ENCODE data around the gene NTNG1. TPM values are rescaled to one million over a fixed set of nuclear protein-coding genes. Genes with fewer than 3 reads are reported as not detected.

The NTNG1 gene
- total RNA-seq, 1 experiment from 2014 or later: not detected

DNA sequence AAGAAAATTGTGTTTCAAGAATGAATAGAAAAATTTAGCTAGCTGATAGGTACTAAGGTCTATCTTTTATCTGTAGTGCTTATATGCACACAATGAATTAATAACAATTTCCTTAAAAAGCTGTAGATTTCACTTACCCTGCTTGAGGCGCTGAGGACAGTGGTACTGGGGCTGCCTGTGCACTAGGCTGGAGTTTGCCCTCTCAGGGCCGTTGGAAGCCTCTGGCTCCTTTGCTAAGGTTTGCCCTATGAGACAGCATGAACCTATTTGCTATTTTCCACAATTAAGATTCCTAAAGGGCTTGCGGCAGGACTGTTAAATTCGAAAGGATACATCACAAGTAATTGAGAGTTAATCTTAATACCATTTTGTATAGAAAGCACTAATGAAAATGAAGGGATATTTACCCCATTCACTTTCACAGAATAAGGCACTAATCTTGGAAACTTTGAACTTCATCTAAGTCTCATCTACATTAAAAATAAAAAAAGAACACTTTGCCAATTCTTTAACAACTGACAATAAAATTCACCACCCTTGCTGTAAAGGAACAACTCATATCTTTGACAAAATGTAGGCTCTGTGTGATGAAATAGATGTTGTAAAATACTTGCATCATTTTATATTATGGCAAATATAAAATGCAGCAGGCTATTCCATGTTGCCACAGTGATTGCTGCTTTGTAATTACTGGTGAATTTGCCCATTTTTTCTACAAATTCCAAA is 293.0 kb downstream of the NTNG1 start:
- POLR2A ChIA-PET: no interaction called here
- Mint-ChIP-seq H3K9me3 (ENCODE audit: unreplicated experiment) (no peaks in the 10 kb centered on the region), H3K4me3 (ENCODE audit: unreplicated experiment) (no peak overlapping the region), H3K36me3 (ENCODE audit: insufficient read depth, unreplicated experiment) (no peaks in the 10 kb centered on the region), H3K27ac (ENCODE audit: low read depth, unreplicated experiment) (no peak overlapping the region), H3K27me3 (ENCODE audit: insufficient read depth, unreplicated experiment) (no peaks in the 10 kb centered on the region), H3K4me1 (ENCODE audit: insufficient read depth, unreplicated experiment) (peaks cover 6% of the 10 kb centered on the region)
- DNase-seq (ENCODE audit: unreplicated experiment): no peak
- intact Hi-C loops (cut with micrococcal nuclease): no loop called here
- TF ChIP-seq, protein P1, sequence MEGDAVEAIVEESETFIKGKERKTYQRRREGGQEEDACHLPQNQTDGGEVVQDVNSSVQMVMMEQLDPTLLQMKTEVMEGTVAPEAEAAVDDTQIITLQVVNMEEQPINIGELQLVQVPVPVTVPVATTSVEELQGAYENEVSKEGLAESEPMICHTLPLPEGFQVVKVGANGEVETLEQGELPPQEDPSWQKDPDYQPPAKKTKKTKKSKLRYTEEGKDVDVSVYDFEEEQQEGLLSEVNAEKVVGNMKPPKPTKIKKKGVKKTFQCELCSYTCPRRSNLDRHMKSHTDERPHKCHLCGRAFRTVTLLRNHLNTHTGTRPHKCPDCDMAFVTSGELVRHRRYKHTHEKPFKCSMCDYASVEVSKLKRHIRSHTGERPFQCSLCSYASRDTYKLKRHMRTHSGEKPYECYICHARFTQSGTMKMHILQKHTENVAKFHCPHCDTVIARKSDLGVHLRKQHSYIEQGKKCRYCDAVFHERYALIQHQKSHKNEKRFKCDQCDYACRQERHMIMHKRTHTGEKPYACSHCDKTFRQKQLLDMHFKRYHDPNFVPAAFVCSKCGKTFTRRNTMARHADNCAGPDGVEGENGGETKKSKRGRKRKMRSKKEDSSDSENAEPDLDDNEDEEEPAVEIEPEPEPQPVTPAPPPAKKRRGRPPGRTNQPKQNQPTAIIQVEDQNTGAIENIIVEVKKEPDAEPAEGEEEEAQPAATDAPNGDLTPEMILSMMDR (IDR thresholded peaks at IDR 0.05; ENCODE audit: unreplicated experiment): no peak
- CTCF ChIA-PET: interaction anchor here (0.6 to 14.1 kb wide), 4 partner anchors 10 to 314 kb away, joined by 4 to 240 read pairs (median 32); no protein-coding TSS in a partner anchor
- BruUV-seq (replicated peaks): no TSS peak

DNA sequence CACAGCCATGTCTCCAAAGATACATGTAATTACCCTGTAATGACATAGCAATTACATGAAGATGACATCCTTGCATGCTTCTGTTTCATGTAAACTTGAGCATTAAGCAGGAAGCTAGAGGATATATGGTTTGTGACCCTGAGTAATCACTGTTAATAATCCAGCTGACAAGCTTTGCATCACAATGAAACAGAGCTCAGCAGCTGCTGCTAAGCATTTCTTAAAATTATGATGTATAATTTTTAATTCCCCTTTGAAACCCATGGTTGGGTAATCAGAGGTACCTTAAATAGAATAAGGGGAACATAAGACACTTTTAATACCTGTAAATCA is 293.5 kb downstream of the NTNG1 start:
- CTCF ChIA-PET: interaction anchor here (14.1 kb wide), 1 partner anchor 92 kb away, joined by 240 read pairs; no protein-coding TSS in a partner anchor
- no peaks in the 10 kb centered on the region for H3K9me3 Mint-ChIP-seq (ENCODE audit: unreplicated experiment)
- intact Hi-C loops (cut with micrococcal nuclease): no loop called here
- H3K27me3 Mint-ChIP-seq (ENCODE audit: insufficient read depth, unreplicated experiment): no peaks in the 10 kb centered on the region
- no peak for DNase-seq (ENCODE audit: unreplicated experiment)
- TF ChIP-seq, protein P1 (IDR thresholded peaks at IDR 0.05; ENCODE audit: unreplicated experiment): no peak
- peaks cover 6% of the 10 kb centered on the region for H3K4me1 Mint-ChIP-seq (ENCODE audit: insufficient read depth, unreplicated experiment)
- POLR2A ChIA-PET: no interaction called here
- no TSS peak for BruUV-seq (replicated peaks)
- H3K36me3 Mint-ChIP-seq (ENCODE audit: insufficient read depth, unreplicated experiment): no peaks in the 10 kb centered on the region
- H3K4me3 Mint-ChIP-seq (ENCODE audit: unreplicated experiment): no peak overlapping the region
- H3K27ac Mint-ChIP-seq (ENCODE audit: low read depth, unreplicated experiment): no peak overlapping the region

DNA sequence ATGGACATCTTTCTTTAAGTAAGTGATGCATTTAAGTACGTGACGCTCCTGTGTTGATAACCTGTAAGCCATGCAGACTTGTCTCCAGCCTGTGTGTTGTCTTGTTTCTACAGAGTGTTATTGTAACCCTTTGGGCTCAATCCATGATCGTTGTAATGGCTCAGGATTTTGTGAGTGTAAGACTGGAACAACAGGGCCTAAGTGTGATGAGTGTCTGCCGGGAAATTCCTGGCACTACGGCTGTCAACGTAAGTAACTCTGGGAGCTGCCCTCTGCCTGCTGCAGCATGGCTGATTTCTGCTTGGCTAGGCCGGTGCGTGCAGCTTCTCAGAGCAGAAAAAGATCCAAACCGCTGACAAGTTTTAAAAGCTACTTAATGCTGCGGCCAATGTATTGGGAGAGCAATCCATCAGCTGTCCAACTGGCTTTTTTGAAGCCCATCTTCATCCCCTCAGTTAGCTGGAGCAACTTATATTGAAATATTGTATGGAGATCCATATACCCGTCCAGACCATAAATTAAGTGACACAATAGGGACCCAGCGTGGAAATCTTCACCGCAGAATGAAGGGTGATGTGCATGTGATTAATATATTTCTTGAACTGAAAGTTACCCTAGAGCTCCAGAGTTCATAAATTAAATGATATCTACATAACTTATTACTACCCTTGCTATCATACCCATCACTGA is 295.9 kb downstream of the NTNG1 start:
- Mint-ChIP-seq H3K27ac (ENCODE audit: low read depth, unreplicated experiment) (no peak overlapping the region), H3K36me3 (ENCODE audit: insufficient read depth, unreplicated experiment) (no peaks in the 10 kb centered on the region), H3K4me1 (ENCODE audit: insufficient read depth, unreplicated experiment) (no peaks in the 10 kb centered on the region), H3K4me3 (ENCODE audit: unreplicated experiment) (no peak overlapping the region), H3K9me3 (ENCODE audit: unreplicated experiment) (no peaks in the 10 kb centered on the region), H3K27me3 (ENCODE audit: insufficient read depth, unreplicated experiment) (no peaks in the 10 kb centered on the region)
- DNase-seq (ENCODE audit: unreplicated experiment): no peak
- ChIA-PET CTCF (interaction anchor here (0.6 to 14.1 kb wide), 5 partner anchors 8 to 313 kb away, joined by 3 to 240 read pairs (median 3); no protein-coding TSS in a partner anchor), POLR2A (interaction anchor here (0.6 kb wide), 1 partner anchor 1666 kb away, joined by 3 read pairs; no protein-coding TSS in a partner anchor)
- TF ChIP-seq, protein P1 (IDR thresholded peaks at IDR 0.05; ENCODE audit: unreplicated experiment): no peak
- intact Hi-C loops (cut with micrococcal nuclease): no loop called here
- BruUV-seq (replicated peaks): no TSS peak

DNA sequence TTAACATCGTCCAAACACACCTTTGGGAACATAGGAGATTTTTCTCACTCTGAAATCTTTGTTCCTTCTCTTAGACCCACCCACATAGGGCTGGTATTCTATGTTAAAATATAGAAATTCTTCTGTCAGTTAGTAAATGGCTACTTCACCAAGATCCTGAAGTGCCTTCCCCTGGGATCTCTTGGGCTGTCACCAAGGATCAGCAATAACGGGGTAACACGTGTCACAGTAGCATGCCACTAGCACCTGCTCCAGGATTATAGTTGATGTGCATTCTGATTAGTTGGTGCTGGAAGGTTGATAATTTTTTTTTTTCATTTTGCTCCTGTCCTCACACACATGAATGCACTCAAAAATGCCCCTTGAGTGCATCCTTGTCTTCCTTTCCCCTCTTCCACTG is 298.7 kb downstream of the NTNG1 start:
- intact Hi-C loops (cut with micrococcal nuclease): no loop called here
- H3K9me3 Mint-ChIP-seq (ENCODE audit: unreplicated experiment): no peaks in the 10 kb centered on the region
- DNase-seq (ENCODE audit: unreplicated experiment): no peak
- H3K36me3 Mint-ChIP-seq (ENCODE audit: insufficient read depth, unreplicated experiment): no peaks in the 10 kb centered on the region
- TF ChIP-seq, protein P1 (IDR thresholded peaks at IDR 0.05; ENCODE audit: unreplicated experiment): no peak
- no peaks in the 10 kb centered on the region for H3K4me1 Mint-ChIP-seq (ENCODE audit: insufficient read depth, unreplicated experiment)
- no TSS peak for BruUV-seq (replicated peaks)
- no peaks in the 10 kb centered on the region for H3K27me3 Mint-ChIP-seq (ENCODE audit: insufficient read depth, unreplicated experiment)
- no peak overlapping the region for H3K4me3 Mint-ChIP-seq (ENCODE audit: unreplicated experiment)
- H3K27ac Mint-ChIP-seq (ENCODE audit: low read depth, unreplicated experiment): no peak overlapping the region
- CTCF ChIA-PET: interaction anchor here (1.2 to 14.1 kb wide), 3 partner anchors 9 to 87 kb away, joined by 4 to 240 read pairs (median 15); no protein-coding TSS in a partner anchor
- POLR2A ChIA-PET: interaction anchor here (1.0 kb wide), 1 partner anchor 10 kb away, joined by 3 read pairs; no protein-coding TSS in a partner anchor
